Body of pancreas (tissue), 4 donors: ENCODE measurements around the gene CROCC2. TPM values are rescaled to one million over a fixed set of nuclear protein-coding genes. Genes with fewer than 3 reads are reported as not detected.

Source experiments
- ATAC-seq: fragments of 150-250 bp; one replicate; pipeline ENCODE4 v1.9.1; 2016
- DNase-seq, 4 donors: peaks; one replicate each; pipeline ENCODE4 v3.0.0-alpha.2; 2019
- H3K27ac ChIP-seq, 4 donors: fragments of 200-600 bp; sonication (generic); 1 replicate in 3 of 4; 2 replicates in 1 of 4; pipeline versions ENCODE4 v1.5.1 to v1.6.1; 2016 to 2019; ENCODE audit warnings: mild to moderate bottlenecking in 1 of 4, mixed read lengths in 1 of 4, moderate library complexity in 1 of 4
- H3K27me3 ChIP-seq, 2 donors: fragments of 200-600 bp; sonication (generic); one replicate each; pipeline ENCODE4 v1.6.0; 2016; ENCODE audit warnings: mild to moderate bottlenecking in 1 of 2
- H3K36me3 ChIP-seq, 2 donors: fragments of 200-600 bp; sonication (generic); replicated peaks in 1 of 2; 2 replicates each; pipeline ENCODE4 v1.5.1; 2016; ENCODE audit warnings: low read depth in 2 of 2; ENCODE audit not compliant: insufficient read depth in 1 of 2
- H3K4me1 ChIP-seq: fragments of 200-600 bp; sonication (generic); one replicate; pipeline ENCODE4 v1.6.0; 2016
- H3K4me3 ChIP-seq, 2 donors: fragments of 200-600 bp; sonication (generic); 1 replicate in 1 of 2; 2 replicates in 1 of 2; pipeline ENCODE4 v1.5.1; 2016 to 2019
- H3K9me3 ChIP-seq, 3 donors: fragments of 200-600 bp; sonication (generic); 1 replicate in 2 of 3; 2 replicates in 1 of 3; pipeline ENCODE4 v1.5.1; 2016
- POLR2A ChIP-seq, 3 donors: fragments of 450-650 bp; IDR thresholded peaks; one replicate each; pipeline ENCODE4 v1.6.1; 2016; ENCODE audit warnings: antibody characterized with exemption in 3 of 3, mild to moderate bottlenecking in 2 of 3
- WGBS, 2 donors: methylation state at CpG; one replicate each; pipeline ENCODE4 v1.1.5; 2017; 5-methylcytosine and 5-hydroxymethylcytosine counted together
- intact Hi-C: fragments of 100-400 bp; cut with DNase I; formaldehyde crosslinking; loops from one replicate; pipeline ENCODE4 v1.15.1; 2023
- total RNA-seq, 2 donors: library from RNA; depleted of rRNA; stranded (reverse); fragments of >200 nt; gene quantifications; one replicate each; pipeline ENCODE4 v1.1.0, GENCODE V29; 2016
- TF ChIP-seq, protein P1 (sequence below), 7 experiments: fragments of 450-650 bp in 4 of 7; fragments of 200-600 bp in 3 of 7; sonication (generic) in 3 of 7; IDR thresholded peaks; one replicate each; pipeline ENCODE4 v1.5.1; 2016 to 2019; ENCODE audit warnings: antibody characterized with exemption in 7 of 7

The CROCC2 gene
- total RNA-seq, 2 donors from 2014 or later = under 0.01 TPM; not detected in 1

- H3K9me3 ChIP-seq = no peaks in the 10 kb centered on the region
- peaks cover 3% of the 10 kb centered on the region for H3K4me1 ChIP-seq
- H3K27ac ChIP-seq = no peak overlapping the region
- DNase-seq (peak; percentile 25 to 49 (median 42)), ATAC-seq (peak; percentile 73)
- H3K36me3 ChIP-seq = no peaks in the 10 kb centered on the region
- H3K27me3 ChIP-seq = no peaks in the 10 kb centered on the region
- TF ChIP-seq, protein P1, sequence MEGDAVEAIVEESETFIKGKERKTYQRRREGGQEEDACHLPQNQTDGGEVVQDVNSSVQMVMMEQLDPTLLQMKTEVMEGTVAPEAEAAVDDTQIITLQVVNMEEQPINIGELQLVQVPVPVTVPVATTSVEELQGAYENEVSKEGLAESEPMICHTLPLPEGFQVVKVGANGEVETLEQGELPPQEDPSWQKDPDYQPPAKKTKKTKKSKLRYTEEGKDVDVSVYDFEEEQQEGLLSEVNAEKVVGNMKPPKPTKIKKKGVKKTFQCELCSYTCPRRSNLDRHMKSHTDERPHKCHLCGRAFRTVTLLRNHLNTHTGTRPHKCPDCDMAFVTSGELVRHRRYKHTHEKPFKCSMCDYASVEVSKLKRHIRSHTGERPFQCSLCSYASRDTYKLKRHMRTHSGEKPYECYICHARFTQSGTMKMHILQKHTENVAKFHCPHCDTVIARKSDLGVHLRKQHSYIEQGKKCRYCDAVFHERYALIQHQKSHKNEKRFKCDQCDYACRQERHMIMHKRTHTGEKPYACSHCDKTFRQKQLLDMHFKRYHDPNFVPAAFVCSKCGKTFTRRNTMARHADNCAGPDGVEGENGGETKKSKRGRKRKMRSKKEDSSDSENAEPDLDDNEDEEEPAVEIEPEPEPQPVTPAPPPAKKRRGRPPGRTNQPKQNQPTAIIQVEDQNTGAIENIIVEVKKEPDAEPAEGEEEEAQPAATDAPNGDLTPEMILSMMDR (IDR thresholded peaks at IDR 0.05) = no peak
- no peak for TF ChIP-seq POLR2A (IDR thresholded peaks at IDR 0.05)
- intact Hi-C loops = no loop called here
- 35 to 45% methylated on average over 19 to 38 of the region's 38 CpGs for whole genome bisulfite sequencing, 2 donors
- H3K4me3 ChIP-seq = no peak overlapping the region
Measured at GRCh38 chr2:240926516-240927389, 20.6 kb downstream of the CROCC2 start.

GRCh38 chr2:240927390-240927781 is 21.2 kb downstream of the CROCC2 start:
- no peak overlapping the region for H3K4me3 ChIP-seq
- no peak for ATAC-seq
- no peak for DNase-seq
- peaks cover 3% of the 10 kb centered on the region for H3K4me1 ChIP-seq
- no peaks in the 10 kb centered on the region for H3K27me3 ChIP-seq
- no peaks in the 10 kb centered on the region for H3K9me3 ChIP-seq
- TF ChIP-seq, protein P1 (IDR thresholded peaks at IDR 0.05) = no peak
- no peak overlapping the region for H3K27ac ChIP-seq
- intact Hi-C loops = no loop called here
- H3K36me3 ChIP-seq = no peaks in the 10 kb centered on the region
- WGBS, 2 donors = 79 to 86% methylated on average over 7 of the region's 7 CpGs

DNA sequence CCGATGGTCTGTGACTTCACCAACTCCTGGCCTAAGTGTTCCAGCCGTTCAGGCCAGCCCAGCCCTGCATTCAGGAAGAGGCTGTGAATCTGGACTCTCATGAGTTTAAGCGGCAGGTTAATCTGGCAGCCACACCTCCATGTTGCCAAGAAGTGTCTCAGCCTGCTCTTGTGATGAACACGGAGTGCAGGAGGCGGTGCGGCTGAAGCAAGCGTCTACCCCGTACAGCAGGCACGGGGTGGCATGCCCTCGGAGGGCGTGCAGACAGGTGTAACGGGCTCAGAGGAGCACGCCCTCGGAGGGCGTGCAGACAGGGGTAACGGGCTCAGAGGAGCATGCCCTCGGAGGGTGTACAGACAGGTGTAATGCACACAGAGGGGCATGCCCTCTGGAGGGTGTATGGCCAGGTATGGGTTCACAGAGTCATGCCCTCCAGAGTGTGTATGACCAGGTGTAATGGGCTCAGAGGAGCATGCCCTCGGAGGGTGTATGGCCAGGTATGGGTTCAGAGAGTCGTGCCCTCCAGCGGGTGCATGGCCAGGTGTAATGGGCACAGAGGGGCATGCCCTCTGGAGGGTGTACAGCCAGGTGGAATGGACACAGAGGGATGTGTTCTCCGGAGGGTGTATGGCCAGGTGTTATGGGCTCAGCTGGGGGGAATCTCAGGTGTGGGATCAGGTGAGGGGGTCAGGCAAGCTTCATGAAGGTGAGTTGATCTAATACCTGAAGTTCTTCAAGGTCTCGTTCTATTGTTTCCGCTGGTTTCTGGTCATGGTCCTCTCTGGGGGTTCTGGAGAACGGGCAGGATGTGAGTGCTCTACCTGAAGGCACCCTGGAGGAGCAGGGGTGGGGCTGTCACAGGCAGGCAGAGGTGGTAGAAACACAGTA is 22.6 kb downstream of the CROCC2 start:
- peaks cover 3% of the 10 kb centered on the region for H3K4me1 ChIP-seq
- intact Hi-C loops = no loop called here
- H3K4me3 ChIP-seq = no peak overlapping the region
- no peaks in the 10 kb centered on the region for H3K36me3 ChIP-seq
- no peak for TF ChIP-seq POLR2A (IDR thresholded peaks at IDR 0.05)
- TF ChIP-seq, protein P1 (IDR thresholded peaks at IDR 0.05) = no peak
- no peaks in the 10 kb centered on the region for H3K9me3 ChIP-seq
- DNase-seq (peak in 2 of 4 donors; percentile 7 to 9), ATAC-seq (no peak)
- 86% methylated on average over 15 to 24 of the region's 24 CpGs for WGBS, 2 donors
- no peak overlapping the region for H3K27ac ChIP-seq
- H3K27me3 ChIP-seq = no peaks in the 10 kb centered on the region

GRCh38 chr2:240929364-240930095 is 23.4 kb downstream of the CROCC2 start:
- 73 to 83% methylated on average over 8 to 9 of the region's 10 CpGs for WGBS, 2 donors
- H3K27me3 ChIP-seq = no peaks in the 10 kb centered on the region
- H3K27ac ChIP-seq = no peak overlapping the region
- intact Hi-C loops = no loop called here
- DNase-seq (no peak), ATAC-seq (no peak)
- H3K9me3 ChIP-seq = no peaks in the 10 kb centered on the region
- H3K4me3 ChIP-seq = no peak overlapping the region
- peaks cover 3% of the 10 kb centered on the region for H3K4me1 ChIP-seq
- TF ChIP-seq POLR2A (IDR thresholded peaks at IDR 0.05) = no peak
- TF ChIP-seq, protein P1 (IDR thresholded peaks at IDR 0.05) = no peak
- no peaks in the 10 kb centered on the region for H3K36me3 ChIP-seq
